SK-N-MC (cell line): ENCODE data around the gene ZNF784.

ENCODE experiments used
- EZH2 ChIP-seq: fragments of 200-600 bp; sonication (generic); IDR thresholded peaks from one replicate; pipeline ENCODE4 v1.6.1; 2017; ENCODE audit warnings: antibody characterized with exemption
- POLR2AphosphoS5 ChIP-seq: IDR thresholded peaks from 2 replicates; pipeline ENCODE4 v1.6.1; 2012; ENCODE audit warnings: mild to moderate bottlenecking, low read depth, low read length, borderline replicate concordance

DNA sequence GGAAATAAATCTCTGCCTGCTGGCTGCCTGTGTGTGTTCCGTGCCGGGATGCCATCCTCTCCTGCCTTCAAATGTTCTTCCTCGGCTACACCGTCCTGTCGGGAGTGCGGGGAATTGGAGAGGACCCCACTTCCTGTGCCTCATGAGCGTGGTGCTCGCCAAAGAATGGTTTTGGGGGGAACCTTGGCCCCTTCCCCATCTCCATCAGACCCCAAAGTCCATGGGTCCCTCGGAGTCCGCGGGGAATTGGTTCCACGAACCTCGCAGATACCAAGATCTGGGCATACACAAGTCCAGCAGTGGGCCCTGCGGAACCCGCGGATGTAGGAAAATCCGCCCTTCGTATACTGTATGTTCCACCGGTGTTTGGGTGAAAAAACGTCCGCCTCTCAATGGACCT lies 21.3 kb downstream of the ZNF784 start:
- TF ChIP-seq POLR2AphosphoS5 (no peak), EZH2 (no peak)
